C4-2B (cell line): Measurements from ENCODE around the gene PHF12.

ENCODE experiments used
- ZFX ChIP-seq: fragments of 450-650 bp; IDR thresholded peaks from 2 replicates; pipeline ENCODE4 v1.6.1; 2017
- TF ChIP-seq, protein P1 (sequence below): fragments of 450-650 bp; conservative IDR thresholded peaks from 2 replicates; pipeline ENCODE4 v1.5.1; 2017; ENCODE audit warnings: mild to moderate bottlenecking

DNA sequence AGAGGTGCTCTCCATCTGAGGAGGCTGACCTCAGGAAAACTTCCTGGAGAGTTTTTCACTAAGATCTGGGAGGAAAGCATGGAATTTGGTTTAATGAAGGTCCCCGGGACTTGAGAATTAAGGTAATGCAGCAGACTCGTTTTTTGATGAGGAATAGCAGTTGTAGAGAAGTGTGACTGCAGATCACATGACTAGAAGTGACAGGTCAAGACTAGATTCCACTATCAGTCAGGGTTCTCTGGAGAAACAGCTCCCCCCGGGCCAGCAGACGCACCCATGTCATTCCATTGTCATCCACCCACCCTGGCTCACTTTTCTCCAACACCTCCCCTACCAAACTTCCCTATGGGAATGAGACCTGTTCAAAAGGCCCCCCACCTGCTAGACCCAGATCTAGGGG, 46.5 kb downstream of the PHF12 start:
- TF ChIP-seq, protein P1, sequence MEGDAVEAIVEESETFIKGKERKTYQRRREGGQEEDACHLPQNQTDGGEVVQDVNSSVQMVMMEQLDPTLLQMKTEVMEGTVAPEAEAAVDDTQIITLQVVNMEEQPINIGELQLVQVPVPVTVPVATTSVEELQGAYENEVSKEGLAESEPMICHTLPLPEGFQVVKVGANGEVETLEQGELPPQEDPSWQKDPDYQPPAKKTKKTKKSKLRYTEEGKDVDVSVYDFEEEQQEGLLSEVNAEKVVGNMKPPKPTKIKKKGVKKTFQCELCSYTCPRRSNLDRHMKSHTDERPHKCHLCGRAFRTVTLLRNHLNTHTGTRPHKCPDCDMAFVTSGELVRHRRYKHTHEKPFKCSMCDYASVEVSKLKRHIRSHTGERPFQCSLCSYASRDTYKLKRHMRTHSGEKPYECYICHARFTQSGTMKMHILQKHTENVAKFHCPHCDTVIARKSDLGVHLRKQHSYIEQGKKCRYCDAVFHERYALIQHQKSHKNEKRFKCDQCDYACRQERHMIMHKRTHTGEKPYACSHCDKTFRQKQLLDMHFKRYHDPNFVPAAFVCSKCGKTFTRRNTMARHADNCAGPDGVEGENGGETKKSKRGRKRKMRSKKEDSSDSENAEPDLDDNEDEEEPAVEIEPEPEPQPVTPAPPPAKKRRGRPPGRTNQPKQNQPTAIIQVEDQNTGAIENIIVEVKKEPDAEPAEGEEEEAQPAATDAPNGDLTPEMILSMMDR, result no peak
- TF ChIP-seq ZFX, result no peak
